Stimulated activated CD4-positive, alpha-beta T cell treated with anti-CD3 and anti-CD28 coated beads, Interleukin-4, amount 100 ng/mL, for 24 hours (primary cell): Measurements from ENCODE around the gene PRSS36.
"Not testable (repeated sequence)": the region's sequence is repeated elsewhere in the genome, so short reads cannot be mapped to it uniquely, and the experiment has no call there.

Experiments
- DNase-seq: peaks from one replicate; pipeline ENCODE4 v3.0.0-alpha.2; 2020

Gene PRSS36

GRCh38 chr16:31183432-31184428 lies 33.9 kb upstream of the PRSS36 start:
- no peak for DNase-seq

- no peak for DNase-seq
Observed at GRCh38 chr16:31182391-31182790, 32.5 kb upstream of the PRSS36 start.

GRCh38 chr16:31181102-31181830 lies 31.4 kb upstream of the PRSS36 start:
- peak; percentile 35 for DNase-seq

GRCh38 chr16:31179747-31180459 lies 30.0 kb upstream of the PRSS36 start, which contains the start of gene FUS:
Gene FUS, plus strand, starts transcription at chr16:31180139. Its CDS starts 76 bp downstream, at chr16:31180215.
- peak; percentile 91 for DNase-seq

- DNase-seq, result no peak
Observed at GRCh38 chr16:31179219-31179746, 29.4 kb upstream of the PRSS36 start.

GRCh38 chr16:31177136-31177535 lies 27.3 kb upstream of the PRSS36 start:
- DNase-seq, result peak; percentile 38

GRCh38 chr16:31170048-31170447 lies 20.2 kb upstream of the PRSS36 start:
- not testable (repeated sequence) for DNase-seq

GRCh38 chr16:31168848-31169247 lies 19.0 kb upstream of the PRSS36 start:
- no peak for DNase-seq

GRCh38 chr16:31167315-31167714 lies 17.4 kb upstream of the PRSS36 start:
- no peak for DNase-seq

GRCh38 chr16:31157136-31157535 lies 7.3 kb upstream of the PRSS36 start:
- no peak for DNase-seq

GRCh38 chr16:31150976-31151375 lies 1.1 kb upstream of the PRSS36 start:
- DNase-seq, result not testable (repeated sequence)

GRCh38 chr16:31149332-31149731 lies 534 bp downstream of the PRSS36 start:
- DNase-seq, result no peak

GRCh38 chr16:31148896-31149295 lies 970 bp downstream of the PRSS36 start:
- no peak for DNase-seq

- no peak for DNase-seq
Observed at GRCh38 chr16:31148281-31148728, 1.6 kb downstream of the PRSS36 start.

- DNase-seq, result no peak
Observed at GRCh38 chr16:31147574-31147973, 2.3 kb downstream of the PRSS36 start.

GRCh38 chr16:31145398-31145990 lies 4.4 kb downstream of the PRSS36 start:
- no peak for DNase-seq

GRCh38 chr16:31144418-31144817 lies 5.4 kb downstream of the PRSS36 start:
- not testable (repeated sequence) for DNase-seq

GRCh38 chr16:31143694-31144148 lies 6.1 kb downstream of the PRSS36 start:
- no peak for DNase-seq

- DNase-seq, result no peak
Observed at GRCh38 chr16:31143011-31143693, 6.7 kb downstream of the PRSS36 start.

GRCh38 chr16:31142109-31143010 lies 7.5 kb downstream of the PRSS36 start:
- peak; percentile 98 for DNase-seq
